A549 (cell line): ENCODE data around the gene KDM3A.

Experiments
- CEBPB ChIP-seq, 2 experiments: fragments of >200 bp in 1 of 2; sonication (Bioruptor Twin) in 1 of 2; formaldehyde crosslinking in 1 of 2; IDR thresholded peaks; 2 replicates each; pipeline ENCODE4 v1.6.1; 2012 to 2016
- E2F6 ChIP-seq: IDR thresholded peaks from 2 replicates; pipeline ENCODE4 v1.6.1; 2012; ENCODE audit warnings: low read depth, borderline replicate concordance
- EHMT2 ChIP-seq: fragments of 200-600 bp; sonication (generic); IDR thresholded peaks from 2 replicates; pipeline ENCODE4 v1.6.1; 2016; ENCODE audit warnings: antibody characterized with exemption, low read depth, mild to moderate bottlenecking, moderate library complexity
- ESRRA ChIP-seq: fragments of 150-350 bp; IDR thresholded peaks from 2 replicates; pipeline ENCODE4 v1.6.1; 2014; ENCODE audit warnings: mild to moderate bottlenecking, low read length, borderline replicate concordance
- KDM1A ChIP-seq: fragments of 200-600 bp; sonication (generic); IDR thresholded peaks from 2 replicates; pipeline ENCODE4 v1.6.1; 2016; ENCODE audit warnings: low read depth, mild to moderate bottlenecking
- POLR2A ChIP-seq: IDR thresholded peaks from 2 replicates; pipeline ENCODE4 v1.6.1; 2012; ENCODE audit warnings: mild to moderate bottlenecking, low read length
- POLR2AphosphoS2 ChIP-seq: conservative IDR thresholded peaks from 2 replicates; pipeline ENCODE4 v1.6.1; 2012; ENCODE audit warnings: low read length, improper control_type of control experiment, inconsistent platforms
- SMC3 ChIP-seq: fragments of >200 bp; sonication (Bioruptor Twin); formaldehyde crosslinking; IDR thresholded peaks from 3 replicates; pipeline ENCODE4 v1.6.1; 2018; ENCODE audit warnings: inconsistent platforms
- TP53 ChIP-seq: fragments of 250-450 bp; sonication (Bioruptor Pico); IDR thresholded peaks from 2 replicates; pipeline ENCODE4 v1.5.0; 2021; ENCODE audit warnings: mild to moderate bottlenecking, moderate library complexity
- TF ChIP-seq, protein P1 (sequence below): fragments of >200 bp; sonication (Bioruptor Twin); formaldehyde crosslinking; IDR thresholded peaks from 3 replicates; pipeline ENCODE4 v1.5.1; 2016
- TF ChIP-seq, protein P2 (sequence below): IDR thresholded peaks from 2 replicates; pipeline ENCODE4 v1.6.1; 2012

GRCh38 chr2:86413296-86414094, 27.7 kb upstream of the KDM3A start:
- TF ChIP-seq, protein P1, sequence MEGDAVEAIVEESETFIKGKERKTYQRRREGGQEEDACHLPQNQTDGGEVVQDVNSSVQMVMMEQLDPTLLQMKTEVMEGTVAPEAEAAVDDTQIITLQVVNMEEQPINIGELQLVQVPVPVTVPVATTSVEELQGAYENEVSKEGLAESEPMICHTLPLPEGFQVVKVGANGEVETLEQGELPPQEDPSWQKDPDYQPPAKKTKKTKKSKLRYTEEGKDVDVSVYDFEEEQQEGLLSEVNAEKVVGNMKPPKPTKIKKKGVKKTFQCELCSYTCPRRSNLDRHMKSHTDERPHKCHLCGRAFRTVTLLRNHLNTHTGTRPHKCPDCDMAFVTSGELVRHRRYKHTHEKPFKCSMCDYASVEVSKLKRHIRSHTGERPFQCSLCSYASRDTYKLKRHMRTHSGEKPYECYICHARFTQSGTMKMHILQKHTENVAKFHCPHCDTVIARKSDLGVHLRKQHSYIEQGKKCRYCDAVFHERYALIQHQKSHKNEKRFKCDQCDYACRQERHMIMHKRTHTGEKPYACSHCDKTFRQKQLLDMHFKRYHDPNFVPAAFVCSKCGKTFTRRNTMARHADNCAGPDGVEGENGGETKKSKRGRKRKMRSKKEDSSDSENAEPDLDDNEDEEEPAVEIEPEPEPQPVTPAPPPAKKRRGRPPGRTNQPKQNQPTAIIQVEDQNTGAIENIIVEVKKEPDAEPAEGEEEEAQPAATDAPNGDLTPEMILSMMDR = no peak
- TF ChIP-seq KDM1A = no peak
- TF ChIP-seq, protein P2, sequence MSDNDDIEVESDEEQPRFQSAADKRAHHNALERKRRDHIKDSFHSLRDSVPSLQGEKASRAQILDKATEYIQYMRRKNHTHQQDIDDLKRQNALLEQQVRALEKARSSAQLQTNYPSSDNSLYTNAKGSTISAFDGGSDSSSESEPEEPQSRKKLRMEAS = no peak
- no peak for TF ChIP-seq TP53 (CRISPR knock-in tag)
- no peak for TF ChIP-seq SMC3
- no peak for TF ChIP-seq POLR2A
- no peak for TF ChIP-seq CEBPB (IDR thresholded peaks at IDR 0.05)
- TF ChIP-seq ESRRA = no peak
- TF ChIP-seq POLR2AphosphoS2 = no peak
- TF ChIP-seq EHMT2 = no peak
- TF ChIP-seq E2F6 = no peak
